ENCODE measurements around the gene NR5A2.

The NR5A2 gene

GRCh38 chr1:200036619-200037270 lies 9.2 kb downstream of the NR5A2 start:
- DNase-seq (ENCODE audit: low spot score): no peak

DNA sequence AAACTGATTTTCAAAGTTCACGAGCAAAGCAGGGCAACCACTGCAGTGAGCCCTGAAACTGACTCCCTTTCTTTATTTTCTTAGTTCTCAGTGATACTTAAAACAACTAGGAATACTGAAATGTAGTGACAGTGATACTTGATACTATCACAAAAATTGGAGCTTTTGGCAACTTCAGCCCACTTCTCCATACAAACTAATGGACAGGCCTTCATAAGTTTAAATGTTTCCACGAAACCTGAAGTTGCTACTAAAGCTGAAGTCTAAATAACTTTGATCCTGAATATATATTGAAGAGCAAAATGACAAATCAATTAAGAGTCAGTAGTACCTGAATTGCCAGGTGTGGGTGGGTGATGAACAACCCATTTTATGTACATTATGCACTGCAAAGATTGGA lies 10.0 kb downstream of the NR5A2 start:
- DNase-seq (ENCODE audit: low spot score): no peak

- no peak for DNase-seq (ENCODE audit: low spot score)
These were observed 10.4 kb downstream of the NR5A2 start for GRCh38 chr1:200037904-200038303.

DNA sequence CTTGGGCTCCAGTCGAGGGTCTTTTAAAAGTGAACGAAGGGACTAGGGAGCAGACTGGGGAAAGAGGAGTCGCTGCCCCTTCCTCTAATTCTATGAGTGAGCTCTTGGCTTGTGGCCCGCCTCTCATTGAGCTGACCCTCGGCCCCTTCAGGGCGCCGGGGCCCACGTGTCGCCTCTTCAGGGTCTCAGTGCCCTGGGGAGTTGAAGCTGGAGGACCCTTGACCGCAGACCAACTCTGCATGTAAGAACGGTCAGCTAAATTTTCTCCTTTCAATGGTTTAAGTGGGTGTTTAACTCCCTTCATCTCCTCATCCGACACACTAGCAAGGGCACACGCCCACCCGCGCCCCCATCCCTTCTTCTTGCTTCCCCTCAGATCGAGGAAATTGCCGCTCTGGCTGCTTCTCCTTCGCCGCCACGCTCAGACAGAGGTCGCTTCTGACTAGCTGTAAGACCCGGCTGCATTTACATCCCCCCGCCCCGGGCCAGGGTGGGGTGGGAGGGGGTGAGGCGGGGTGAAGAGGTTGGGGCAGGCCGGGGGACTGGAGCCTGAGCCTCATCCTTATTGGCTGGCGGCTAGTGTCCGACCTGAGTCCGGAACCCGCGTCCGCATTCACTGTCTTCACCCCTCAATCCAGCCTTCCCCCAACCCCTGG lies 10.9 kb downstream of the NR5A2 start:
- no peak for DNase-seq (ENCODE audit: low spot score)

DNA sequence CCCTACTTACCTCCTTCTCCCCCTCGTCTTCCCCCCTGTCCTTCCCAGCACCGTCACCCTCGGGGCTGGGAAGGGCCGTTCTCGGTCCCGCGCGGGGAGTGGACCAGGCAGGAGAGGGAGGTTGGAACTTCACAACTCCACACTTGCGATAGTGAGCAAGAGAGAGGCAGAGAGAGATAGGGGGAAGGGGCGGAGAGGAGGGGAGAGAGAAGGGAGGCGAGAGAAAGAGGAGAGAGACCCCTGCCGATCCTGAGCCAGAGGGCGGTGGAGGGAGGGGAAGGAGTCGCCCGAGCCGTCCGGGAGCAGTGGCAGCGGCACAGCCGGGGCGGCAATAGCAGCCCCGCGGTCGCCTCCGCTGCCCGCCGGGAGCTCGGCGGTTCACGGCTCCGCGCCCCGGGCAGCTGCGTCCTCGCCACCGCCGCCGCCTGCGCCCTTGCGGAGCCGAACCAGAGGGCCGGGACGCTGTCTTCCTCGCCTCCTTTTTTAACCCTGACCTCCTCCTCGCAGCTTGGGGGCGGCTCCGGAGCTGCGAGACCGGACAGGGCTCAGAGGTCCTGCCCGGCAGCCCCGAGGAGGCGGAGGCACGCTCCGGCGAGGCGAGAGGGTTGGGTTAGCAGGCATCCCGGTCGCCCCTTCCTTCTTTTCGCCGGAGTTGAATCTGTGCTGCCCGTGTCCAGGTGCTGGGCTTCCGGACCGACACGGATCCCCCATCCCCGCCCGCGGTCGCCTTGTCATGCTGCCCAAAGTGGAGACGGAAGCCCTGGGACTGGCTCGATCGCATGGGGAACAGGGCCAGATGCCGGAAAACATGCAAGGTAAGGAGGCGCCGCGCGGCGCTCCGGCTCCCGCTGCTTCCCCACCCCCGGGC lies 11.7 kb downstream of the NR5A2 start:
- no peak for DNase-seq (ENCODE audit: low spot score)

- DNase-seq (ENCODE audit: low spot score): no peak
These were observed 12.5 kb downstream of the NR5A2 start for GRCh38 chr1:200039849-200040474.

GRCh38 chr1:200040481-200041138 lies 13.1 kb downstream of the NR5A2 start:
- DNase-seq (ENCODE audit: low spot score): no peak

DNA sequence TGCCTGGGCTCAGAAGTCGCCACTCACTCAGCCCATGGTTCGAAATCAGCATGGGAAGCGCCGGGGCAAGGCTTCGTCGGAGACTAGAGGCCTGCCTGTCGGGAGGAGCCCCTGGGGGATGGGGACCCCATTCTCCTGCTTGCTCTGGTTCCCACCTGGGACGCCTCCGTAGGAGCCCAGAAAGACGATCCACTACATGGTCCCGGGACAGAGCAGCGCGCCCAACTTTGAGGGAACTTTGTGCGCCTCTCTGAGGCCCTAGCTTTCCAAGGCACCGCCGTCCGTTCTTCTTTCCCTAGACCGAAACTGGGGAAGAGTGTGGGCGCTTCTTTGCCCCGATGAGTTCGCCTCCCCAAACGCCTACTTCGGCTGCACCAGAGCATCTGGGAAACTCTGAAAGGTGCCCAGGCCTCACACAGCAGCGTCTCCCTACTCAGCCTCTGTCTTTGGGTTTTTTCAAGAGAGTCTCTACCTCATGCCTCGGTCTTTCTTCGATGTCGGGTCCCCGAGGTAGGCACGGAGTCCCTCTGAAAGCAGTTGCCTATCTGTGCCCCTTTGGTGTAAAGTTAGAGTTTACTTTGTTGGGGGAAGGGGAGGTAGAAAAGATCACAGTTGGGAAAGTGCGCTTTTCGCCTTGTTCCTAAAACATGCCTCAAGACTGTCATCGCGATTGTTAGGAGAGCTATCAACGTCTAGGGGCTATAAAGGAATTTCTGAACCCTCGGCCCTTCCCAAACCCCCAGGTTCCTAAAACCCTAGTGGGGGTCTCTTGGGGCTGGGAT lies 14.0 kb downstream of the NR5A2 start:
- no peak for DNase-seq (ENCODE audit: low spot score)

- no peak for DNase-seq (ENCODE audit: low spot score)
These were observed 14.6 kb downstream of the NR5A2 start for GRCh38 chr1:200042119-200042551.

DNA sequence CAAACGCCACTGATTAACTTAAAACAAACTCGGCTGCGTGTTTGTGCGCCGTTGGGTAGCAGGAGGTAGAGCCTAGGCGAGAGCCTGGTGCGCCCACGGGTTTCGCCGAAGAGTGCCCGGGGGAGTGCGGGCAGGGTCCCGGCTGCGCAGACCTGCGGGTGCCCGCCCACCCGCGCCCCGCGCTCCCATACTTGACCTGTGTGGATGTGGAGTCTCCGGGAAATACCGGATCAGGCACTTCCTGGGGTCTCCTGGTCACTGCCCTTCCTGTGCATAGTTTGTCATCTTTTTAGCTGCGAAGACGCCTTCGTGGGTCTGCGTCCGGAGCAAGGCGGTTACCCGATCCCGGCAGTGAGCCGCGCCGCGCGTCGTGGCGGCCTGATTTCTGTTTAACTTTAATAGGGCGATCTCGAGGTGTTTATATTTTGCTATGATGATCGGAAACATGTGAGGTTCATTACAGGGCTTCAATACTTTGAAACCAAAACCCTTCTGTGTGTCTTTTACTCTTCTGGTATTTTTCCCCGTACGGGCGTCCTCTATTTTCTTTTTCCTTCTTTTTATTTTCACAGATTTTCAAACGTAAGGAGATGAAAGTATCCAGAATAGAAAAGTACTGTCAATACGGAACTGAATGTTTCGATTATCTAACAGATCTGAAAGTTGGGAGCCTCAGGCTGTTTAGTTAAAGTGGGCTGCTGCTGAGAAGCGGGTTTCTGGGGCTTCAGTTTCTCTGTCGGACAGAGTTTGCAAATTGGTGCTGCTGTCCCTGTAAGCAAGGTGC lies 15.2 kb downstream of the NR5A2 start:
- no peak for DNase-seq (ENCODE audit: low spot score)

DNA sequence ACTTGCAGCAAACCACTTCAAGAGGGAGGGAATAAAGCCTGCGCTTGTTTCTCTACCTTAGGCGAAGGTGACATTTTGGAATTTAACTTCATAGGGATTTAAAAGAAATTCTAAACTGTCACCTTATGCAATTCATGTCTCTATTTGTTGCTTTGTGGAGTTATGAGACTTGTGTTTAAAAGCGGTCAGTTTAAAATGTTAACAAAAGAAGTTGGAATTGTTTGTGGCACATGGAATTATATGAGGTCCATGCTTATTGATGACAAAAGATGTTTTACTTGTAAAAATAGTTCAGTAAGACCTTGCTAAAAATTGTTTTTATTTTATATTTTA lies 15.8 kb downstream of the NR5A2 start:
- DNase-seq (ENCODE audit: low spot score): no peak

DNA sequence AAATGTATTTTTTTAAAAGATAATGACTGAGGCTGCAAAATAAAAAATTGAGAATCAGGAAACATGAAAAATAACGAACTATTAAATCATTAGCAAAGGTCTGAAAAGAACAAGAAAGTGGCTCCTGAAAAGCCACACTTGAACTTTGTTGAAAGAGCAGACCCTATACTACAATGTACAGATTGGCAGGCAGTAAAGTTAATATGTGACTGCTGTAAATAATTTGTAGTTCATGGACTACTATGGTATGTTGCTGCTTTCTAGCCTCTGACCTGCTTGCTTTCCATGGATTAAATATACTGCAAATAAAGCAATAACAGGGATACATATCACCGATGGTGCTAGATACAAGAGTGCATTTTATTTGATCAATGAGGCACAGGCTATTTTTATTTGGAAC lies 18.6 kb downstream of the NR5A2 start:
- DNase-seq (ENCODE audit: low spot score): no peak

DNA sequence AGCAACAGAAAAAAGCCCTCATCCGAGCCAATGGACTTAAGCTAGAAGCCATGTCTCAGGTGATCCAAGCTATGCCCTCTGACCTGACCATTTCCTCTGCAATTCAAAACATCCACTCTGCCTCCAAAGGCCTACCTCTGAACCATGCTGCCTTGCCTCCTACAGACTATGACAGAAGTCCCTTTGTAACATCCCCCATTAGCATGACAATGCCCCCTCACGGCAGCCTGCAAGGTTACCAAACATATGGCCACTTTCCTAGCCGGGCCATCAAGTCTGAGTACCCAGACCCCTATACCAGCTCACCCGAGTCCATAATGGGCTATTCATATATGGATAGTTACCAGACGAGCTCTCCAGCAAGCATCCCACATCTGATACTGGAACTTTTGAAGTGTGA lies 20.7 kb downstream of the NR5A2 start:
- no peak for DNase-seq (ENCODE audit: low spot score)

- no peak for DNase-seq (ENCODE audit: low spot score)
These were observed 22.3 kb downstream of the NR5A2 start for GRCh38 chr1:200049810-200050209.

DNA sequence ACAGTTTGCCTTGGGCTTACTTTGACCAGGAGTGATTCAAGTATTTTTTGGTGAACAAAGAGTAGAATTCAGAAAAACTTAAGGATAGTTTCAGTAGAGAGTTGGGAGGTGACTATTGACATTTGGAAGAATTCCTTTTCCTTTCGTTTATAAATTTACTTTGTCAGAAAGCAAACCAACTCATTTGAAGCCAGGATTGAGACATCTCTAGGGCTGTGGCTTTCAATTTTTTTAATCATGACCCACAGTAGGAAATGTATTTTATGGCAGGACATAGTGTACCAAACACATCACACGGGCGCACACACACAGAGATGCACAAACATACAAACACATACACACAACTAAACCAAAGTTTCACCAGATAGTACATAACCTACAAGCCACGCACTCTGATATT lies 24.1 kb downstream of the NR5A2 start:
- no peak for DNase-seq (ENCODE audit: low spot score)

GRCh38 chr1:200053091-200053490 lies 25.6 kb downstream of the NR5A2 start:
- DNase-seq (ENCODE audit: low spot score): no peak

GRCh38 chr1:200053646-200054045 lies 26.1 kb downstream of the NR5A2 start:
- DNase-seq (ENCODE audit: low spot score): no peak

DNA sequence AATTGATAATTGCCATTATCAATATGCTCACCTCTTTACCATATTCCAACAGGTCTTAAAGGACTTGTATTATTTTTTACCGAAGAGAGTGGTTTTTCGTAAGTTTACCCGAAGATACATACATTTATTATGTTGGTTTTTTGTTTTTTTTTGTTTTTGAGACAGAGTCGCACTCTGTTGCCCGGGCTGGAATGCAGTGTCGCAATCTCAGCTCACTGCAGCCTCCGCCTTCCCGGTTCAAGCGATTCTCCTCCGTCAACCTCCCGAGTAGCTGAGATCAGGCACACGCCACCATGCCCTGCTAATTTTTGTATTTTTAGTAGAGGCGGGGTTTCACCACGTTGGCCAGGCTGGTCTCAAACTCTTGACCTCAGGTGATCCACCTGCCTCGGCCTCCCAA lies 30.8 kb downstream of the NR5A2 start:
- DNase-seq (ENCODE audit: low spot score): no peak

- DNase-seq (ENCODE audit: low spot score): no peak
These were observed 34.6 kb downstream of the NR5A2 start for GRCh38 chr1:200062143-200062542.

DNA sequence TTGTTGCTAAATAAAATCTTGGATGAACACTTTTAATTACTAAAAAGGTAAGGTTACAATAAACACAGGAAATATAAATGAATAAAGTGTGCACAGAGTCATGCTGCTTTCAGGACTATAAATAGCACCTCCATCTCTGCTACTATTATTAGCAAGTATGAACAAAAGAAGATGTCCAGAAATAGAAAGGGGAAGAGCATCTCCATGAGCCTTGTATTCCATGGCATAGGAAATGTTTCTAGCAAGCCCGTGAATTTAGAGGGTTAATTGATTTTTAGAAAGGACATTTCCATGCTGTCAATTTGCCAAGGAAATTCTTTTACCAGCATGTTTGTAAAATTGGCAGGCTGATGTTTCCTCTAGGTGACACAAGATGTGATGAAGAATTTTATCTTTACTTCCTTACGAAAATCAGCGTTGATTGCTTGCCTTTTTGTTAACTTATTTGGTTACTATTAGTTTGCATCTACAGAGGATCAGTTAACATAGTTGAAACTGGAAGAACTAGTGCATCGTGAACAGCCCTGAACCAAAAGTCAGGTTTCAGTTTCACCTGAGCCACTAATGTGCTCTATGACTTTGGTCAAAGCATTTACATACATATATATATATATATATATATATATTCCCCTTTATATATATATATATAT lies 45.3 kb downstream of the NR5A2 start:
- no peak for DNase-seq (ENCODE audit: low spot score)

Measured in hematopoietic multipotent progenitor cell treated with erythropoietin and hydrocortisone succinate and interleukin-3 and kit ligand, for 17 days (in vitro differentiated cells).